BLaER1 (cell line): ENCODE measurements around the gene ADAM23.

Experiments used
- H3K27ac ChIP-seq: shearing (Covaris generic); formaldehyde crosslinking; 2 replicates; pipeline ENCODE4 v1.8.1; 2022
- H3K27me3 ChIP-seq: shearing (Covaris generic); formaldehyde crosslinking; 2 replicates; pipeline ENCODE4 v1.8.1; 2022
- H3K36me3 ChIP-seq: shearing (Covaris generic); formaldehyde crosslinking; 2 replicates; pipeline ENCODE4 v1.8.1; 2022
- H3K4me1 ChIP-seq: shearing (Covaris generic); formaldehyde crosslinking; 2 replicates; pipeline ENCODE4 v1.8.1; 2022
- H3K4me2 ChIP-seq: shearing (Covaris generic); formaldehyde crosslinking; 2 replicates; pipeline ENCODE4 v1.8.1; 2022
- H3K4me3 ChIP-seq: shearing (Covaris generic); formaldehyde crosslinking; 2 replicates; pipeline ENCODE4 v1.8.1; 2022
- H3K9ac ChIP-seq: shearing (Covaris generic); formaldehyde crosslinking; 2 replicates; pipeline ENCODE4 v1.8.1; 2022
- H3K9me3 ChIP-seq: shearing (Covaris generic); formaldehyde crosslinking; 2 replicates; pipeline ENCODE4 v1.8.1; 2022
- H4K20me1 ChIP-seq: shearing (Covaris generic); formaldehyde crosslinking; 2 replicates; pipeline ENCODE4 v1.8.1; 2022
- Cebpa-rat ChIP-seq: shearing (Covaris generic); IDR thresholded peaks from 2 replicates; pipeline ENCODE4 v1.8.1; 2022

ADAM23 gene

DNA sequence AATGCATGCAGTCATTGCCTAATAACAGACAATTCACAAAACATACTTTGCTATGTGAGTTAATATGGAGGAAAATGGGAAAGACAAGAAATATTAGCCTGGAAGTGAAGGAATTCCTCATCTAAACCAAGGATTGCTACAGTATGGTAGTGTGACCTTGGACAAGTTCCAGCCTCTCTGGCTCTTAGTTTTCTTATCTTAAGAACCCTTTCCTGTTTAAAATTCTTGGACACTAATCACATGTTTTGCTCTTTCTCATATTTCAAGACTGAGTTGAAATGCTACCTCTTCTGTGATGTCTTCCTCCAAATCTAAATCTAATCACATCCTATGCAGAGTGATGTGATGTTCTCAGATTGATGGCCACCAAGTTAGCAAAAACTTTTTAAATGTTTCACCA lies 20.8 kb upstream of the ADAM23 start:
- no peak for TF ChIP-seq Cebpa-rat
- H3K9ac ChIP-seq, result no peak overlapping the region
- H3K4me1 ChIP-seq, result no peaks in the 10 kb centered on the region
- no peak overlapping the region for H3K27ac ChIP-seq
- H3K4me3 ChIP-seq, result no peak overlapping the region
- no peak overlapping the region for H3K4me2 ChIP-seq
- H4K20me1 ChIP-seq, result no peaks in the 10 kb centered on the region
- no peaks in the 10 kb centered on the region for H3K27me3 ChIP-seq
- H3K36me3 ChIP-seq, result no peaks in the 10 kb centered on the region
- peaks cover 15% of the 10 kb centered on the region for H3K9me3 ChIP-seq

DNA sequence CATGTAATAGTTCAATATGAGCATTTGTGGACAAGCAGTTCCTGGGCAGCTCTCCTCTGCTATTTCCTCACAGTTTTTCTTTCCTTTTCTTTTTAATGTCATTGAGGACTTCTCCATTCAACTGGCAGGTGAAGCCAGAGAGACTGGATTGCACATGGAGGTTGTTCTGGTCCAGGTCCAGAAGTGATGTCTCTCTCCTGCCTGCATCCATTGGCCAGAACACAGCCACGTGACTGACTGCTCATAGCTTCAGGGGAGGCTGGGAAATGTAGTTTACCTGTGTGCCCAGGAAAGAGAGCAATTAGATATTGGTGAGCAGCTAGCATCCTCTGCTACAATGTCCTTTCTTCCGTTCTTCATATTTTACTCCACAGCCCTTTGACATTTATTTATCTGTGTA lies 20.2 kb upstream of the ADAM23 start:
- no peak overlapping the region for H3K4me3 ChIP-seq
- no peak overlapping the region for H3K27ac ChIP-seq
- no peaks in the 10 kb centered on the region for H3K4me1 ChIP-seq
- H3K36me3 ChIP-seq, result no peaks in the 10 kb centered on the region
- no peak overlapping the region for H3K9ac ChIP-seq
- no peaks in the 10 kb centered on the region for H3K27me3 ChIP-seq
- no peak for TF ChIP-seq Cebpa-rat
- peaks cover 12% of the 10 kb centered on the region for H3K9me3 ChIP-seq
- H4K20me1 ChIP-seq, result no peaks in the 10 kb centered on the region
- H3K4me2 ChIP-seq, result no peak overlapping the region

GRCh38 chr2:206424134-206424533 lies 19.2 kb upstream of the ADAM23 start:
- no peaks in the 10 kb centered on the region for H4K20me1 ChIP-seq
- no peak overlapping the region for H3K4me2 ChIP-seq
- no peaks in the 10 kb centered on the region for H3K36me3 ChIP-seq
- no peak overlapping the region for H3K4me3 ChIP-seq
- no peaks in the 10 kb centered on the region for H3K4me1 ChIP-seq
- no peak overlapping the region for H3K9ac ChIP-seq
- TF ChIP-seq Cebpa-rat, result no peak
- H3K27ac ChIP-seq, result no peak overlapping the region
- H3K9me3 ChIP-seq, result peaks cover 2% of the 10 kb centered on the region; the same call in 1 of the 2 replicates
- no peaks in the 10 kb centered on the region for H3K27me3 ChIP-seq

GRCh38 chr2:206428783-206429182 lies 14.5 kb upstream of the ADAM23 start:
- TF ChIP-seq Cebpa-rat, result no peak

DNA sequence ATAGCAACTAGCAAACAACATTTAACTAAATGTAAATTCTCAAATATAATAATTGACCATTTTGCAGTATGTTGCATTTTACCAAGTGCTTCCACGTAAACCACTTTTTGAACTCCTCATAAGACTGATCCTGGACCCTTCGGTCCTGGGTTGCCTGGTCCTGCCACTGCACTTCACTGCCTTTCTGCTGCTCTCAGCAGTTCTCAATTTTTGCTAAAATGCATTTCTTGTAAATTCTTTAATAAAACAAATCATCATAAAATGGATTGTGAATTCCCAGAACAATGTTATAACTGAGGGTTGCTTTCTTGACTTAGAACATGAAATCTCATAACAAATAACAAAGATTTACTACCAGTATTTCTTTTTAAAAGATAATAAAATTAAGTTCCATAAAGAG lies 12.9 kb upstream of the ADAM23 start:
- no peaks in the 10 kb centered on the region for H4K20me1 ChIP-seq
- H3K4me2 ChIP-seq, result no peak overlapping the region
- H3K9ac ChIP-seq, result no peak overlapping the region
- no peak overlapping the region for H3K4me3 ChIP-seq
- H3K36me3 ChIP-seq, result no peaks in the 10 kb centered on the region
- H3K27ac ChIP-seq, result no peak overlapping the region
- H3K4me1 ChIP-seq, result no peaks in the 10 kb centered on the region
- no peaks in the 10 kb centered on the region for H3K9me3 ChIP-seq
- H3K27me3 ChIP-seq, result no peaks in the 10 kb centered on the region
- no peak for TF ChIP-seq Cebpa-rat

More at GRCh38 chr2:206428783-206429182, 14.5 kb upstream of the ADAM23 start:
- no peak overlapping the region for H3K27ac ChIP-seq
- H3K4me2 ChIP-seq, result no peak overlapping the region
- no peaks in the 10 kb centered on the region for H3K36me3 ChIP-seq
- no peak overlapping the region for H3K9ac ChIP-seq
- no peaks in the 10 kb centered on the region for H4K20me1 ChIP-seq
- H3K9me3 ChIP-seq, result no peaks in the 10 kb centered on the region
- no peaks in the 10 kb centered on the region for H3K4me1 ChIP-seq
- no peak overlapping the region for H3K4me3 ChIP-seq
- H3K27me3 ChIP-seq, result no peaks in the 10 kb centered on the region

DNA sequence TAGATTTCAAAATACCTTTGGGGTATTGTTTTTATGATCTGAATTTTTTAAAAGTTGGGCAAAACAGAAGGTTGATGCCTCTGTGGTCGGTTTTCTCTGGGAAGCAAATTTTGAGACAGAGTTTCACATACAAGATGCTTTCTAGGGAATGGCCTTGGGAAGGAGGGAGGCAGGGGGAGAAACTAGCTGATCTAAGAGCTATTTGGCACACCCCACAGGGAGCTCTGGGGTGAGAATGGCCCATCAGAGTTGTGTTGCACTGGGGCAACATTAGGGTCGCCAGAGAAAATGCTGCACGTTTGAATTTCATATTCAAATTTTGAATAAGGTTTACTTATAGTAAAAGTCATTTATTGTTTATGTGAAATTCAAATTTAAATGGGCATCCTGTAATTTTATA lies 11.9 kb upstream of the ADAM23 start:
- TF ChIP-seq Cebpa-rat, result no peak
- no peaks in the 10 kb centered on the region for H3K9me3 ChIP-seq
- no peak overlapping the region for H3K4me3 ChIP-seq
- H3K9ac ChIP-seq, result no peak overlapping the region
- H3K36me3 ChIP-seq, result no peaks in the 10 kb centered on the region
- no peaks in the 10 kb centered on the region for H3K4me1 ChIP-seq
- no peak overlapping the region for H3K27ac ChIP-seq
- H3K27me3 ChIP-seq, result no peaks in the 10 kb centered on the region
- no peaks in the 10 kb centered on the region for H4K20me1 ChIP-seq
- no peak overlapping the region for H3K4me2 ChIP-seq

- no peak overlapping the region for H3K9ac ChIP-seq
- H3K4me3 ChIP-seq, result no peak overlapping the region
- no peaks in the 10 kb centered on the region for H3K36me3 ChIP-seq
- no peaks in the 10 kb centered on the region for H3K27me3 ChIP-seq
- H3K4me2 ChIP-seq, result no peak overlapping the region
- H3K27ac ChIP-seq, result no peak overlapping the region
- TF ChIP-seq Cebpa-rat, result no peak
- H3K9me3 ChIP-seq, result no peaks in the 10 kb centered on the region
- no peaks in the 10 kb centered on the region for H4K20me1 ChIP-seq
- H3K4me1 ChIP-seq, result no peaks in the 10 kb centered on the region
Measured at GRCh38 chr2:206432193-206433082, 10.9 kb upstream of the ADAM23 start.

DNA sequence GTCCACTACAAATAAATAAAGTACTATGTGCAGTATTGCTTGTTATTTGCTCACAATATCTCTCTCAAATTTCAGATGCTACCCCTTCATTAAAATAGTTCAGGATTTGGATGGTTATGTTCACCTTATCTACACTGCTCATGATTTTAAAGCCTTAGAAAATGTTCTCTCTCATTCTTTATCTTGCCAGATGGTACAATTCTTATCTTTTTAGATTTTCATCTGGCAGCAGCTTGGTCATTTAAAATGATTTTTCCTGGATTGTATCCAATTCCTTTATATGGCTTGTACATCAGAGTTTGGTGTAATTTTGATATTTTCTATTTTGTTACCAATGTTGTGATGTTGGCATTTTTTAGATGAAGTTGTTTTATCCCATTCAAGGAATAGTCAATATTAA lies 10.1 kb upstream of the ADAM23 start:
- H3K27ac ChIP-seq, result no peak overlapping the region
- H4K20me1 ChIP-seq, result no peaks in the 10 kb centered on the region
- H3K4me1 ChIP-seq, result no peaks in the 10 kb centered on the region
- no peak for TF ChIP-seq Cebpa-rat
- no peaks in the 10 kb centered on the region for H3K36me3 ChIP-seq
- no peaks in the 10 kb centered on the region for H3K27me3 ChIP-seq
- H3K4me2 ChIP-seq, result no peak overlapping the region
- no peak overlapping the region for H3K9ac ChIP-seq
- H3K9me3 ChIP-seq, result no peaks in the 10 kb centered on the region
- no peak overlapping the region for H3K4me3 ChIP-seq

- Histone ChIP-seq H3K4me3 (no peak overlapping the region), H3K27ac (no peak overlapping the region), H3K9ac (no peak overlapping the region), H3K36me3 (no peaks in the 10 kb centered on the region), H3K4me2 (no peak overlapping the region), H3K9me3 (no peaks in the 10 kb centered on the region), H3K27me3 (no peaks in the 10 kb centered on the region), H4K20me1 (no peaks in the 10 kb centered on the region), H3K4me1 (no peaks in the 10 kb centered on the region)
- no peak for TF ChIP-seq Cebpa-rat
Measured at GRCh38 chr2:206433686-206434085, 9.6 kb upstream of the ADAM23 start.

DNA sequence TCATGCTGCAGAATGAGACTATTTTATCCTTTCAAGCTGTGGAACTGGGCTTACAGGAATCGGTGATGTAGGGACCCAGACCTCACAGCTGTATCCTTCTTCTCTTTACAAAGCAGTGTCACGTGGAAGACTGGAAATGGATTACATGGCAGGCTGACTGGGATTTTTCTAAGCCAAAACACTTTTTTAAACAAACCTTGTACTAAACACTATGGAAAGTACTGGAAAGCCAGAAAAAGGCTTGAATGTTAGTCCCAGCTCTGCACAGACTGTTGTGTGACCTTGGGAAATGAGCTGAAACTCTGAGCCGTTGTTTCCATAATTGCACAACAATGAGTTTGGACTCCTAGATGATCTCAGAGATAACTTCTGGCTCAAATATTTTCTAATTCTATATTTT lies 7.6 kb upstream of the ADAM23 start:
- Histone ChIP-seq H3K4me1 (no peaks in the 10 kb centered on the region), H3K9me3 (no peaks in the 10 kb centered on the region), H3K36me3 (no peaks in the 10 kb centered on the region), H3K27ac (no peak overlapping the region), H4K20me1 (no peaks in the 10 kb centered on the region), H3K9ac (no peak overlapping the region), H3K27me3 (no peaks in the 10 kb centered on the region), H3K4me2 (no peak overlapping the region), H3K4me3 (no peak overlapping the region)
- TF ChIP-seq Cebpa-rat, result no peak
